Measurements from ENCODE around the gene TNF. TPM values are rescaled to one million over a fixed set of nuclear protein-coding genes. Genes with fewer than 3 reads are reported as not detected.

The TNF gene
- total and polyA plus RNA-seq, 2 of the 13 experiments (the other 11 are each of a cell fraction or from before 2014, with no cell fraction given), result not detected

GRCh38 chr6:31619805-31620585, 44.6 kb downstream of the TNF start (continued):
- peak; percentile 84; the same call in 1 of the 2 replicates for TF ChIP-seq ATF7-NPFF (CRISPR knock-in tag; IDR thresholded peaks at IDR 0.05; ENCODE audit: low read depth)
- TF ChIP-seq MIER2 (CRISPR knock-in tag; IDR thresholded peaks at IDR 0.05), result peak; percentile 12; the same call in 1 of the 2 replicates
- TF ChIP-seq ONECUT2 (CRISPR knock-in tag; IDR thresholded peaks at IDR 0.05), result peak; percentile 60; the same call in 1 of the 2 replicates
- TF ChIP-seq ZFP82 (CRISPR knock-in tag; IDR thresholded peaks at IDR 0.05; ENCODE audit: borderline replicate concordance), result no peak
- no peak for TF ChIP-seq ZNF556 (CRISPR knock-in tag; IDR thresholded peaks at IDR 0.05; ENCODE audit: borderline replicate concordance)
- TF ChIP-seq, protein P1, sequence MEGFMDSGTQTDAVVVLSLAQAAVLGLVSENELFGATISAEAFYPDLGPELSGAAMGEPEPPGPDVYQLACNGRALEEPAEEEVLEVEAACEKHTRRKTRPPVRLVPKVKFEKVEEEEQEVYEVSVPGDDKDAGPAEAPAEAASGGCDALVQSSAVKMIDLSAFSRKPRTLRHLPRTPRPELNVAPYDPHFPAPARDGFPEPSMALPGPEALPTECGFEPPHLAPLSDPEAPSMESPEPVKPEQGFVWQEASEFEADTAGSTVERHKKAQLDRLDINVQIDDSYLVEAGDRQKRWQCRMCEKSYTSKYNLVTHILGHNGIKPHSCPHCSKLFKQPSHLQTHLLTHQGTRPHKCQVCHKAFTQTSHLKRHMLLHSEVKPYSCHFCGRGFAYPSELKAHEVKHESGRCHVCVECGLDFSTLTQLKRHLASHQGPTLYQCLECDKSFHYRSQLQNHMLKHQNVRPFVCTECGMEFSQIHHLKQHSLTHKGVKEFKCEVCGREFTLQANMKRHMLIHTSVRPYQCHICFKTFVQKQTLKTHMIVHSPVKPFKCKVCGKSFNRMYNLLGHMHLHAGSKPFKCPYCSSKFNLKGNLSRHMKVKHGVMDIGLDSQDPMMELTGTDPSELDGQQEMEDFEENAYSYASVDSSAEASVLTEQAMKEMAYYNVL (CRISPR knock-in tag; IDR thresholded peaks at IDR 0.05; ENCODE audit: borderline replicate concordance), result no peak
- peak; percentile 70 for TF ChIP-seq TEAD3 (CRISPR knock-in tag; optimal IDR thresholded peaks at IDR 0.05; ENCODE audit: borderline replicate concordance)
- 0 out of 2 replicates have a peak, but pooled peaks have one; percentile 59 for TF ChIP-seq SAFB2 (CRISPR knock-in tag; IDR thresholded peaks at IDR 0.05; ENCODE audit: borderline replicate concordance, low read depth)
- TF ChIP-seq PHF8 (CRISPR knock-in tag; IDR thresholded peaks at IDR 0.05), result peak; percentile 65; the same call in 1 of the 2 replicates
- TF ChIP-seq ARNT (IDR thresholded peaks at IDR 0.05), result no peak
- peak; percentile 43; the same call in 1 of the 2 replicates for TF ChIP-seq ZFP90 (CRISPR knock-in tag; IDR thresholded peaks at IDR 0.05; ENCODE audit: borderline replicate concordance)
- TF ChIP-seq, protein P2, sequence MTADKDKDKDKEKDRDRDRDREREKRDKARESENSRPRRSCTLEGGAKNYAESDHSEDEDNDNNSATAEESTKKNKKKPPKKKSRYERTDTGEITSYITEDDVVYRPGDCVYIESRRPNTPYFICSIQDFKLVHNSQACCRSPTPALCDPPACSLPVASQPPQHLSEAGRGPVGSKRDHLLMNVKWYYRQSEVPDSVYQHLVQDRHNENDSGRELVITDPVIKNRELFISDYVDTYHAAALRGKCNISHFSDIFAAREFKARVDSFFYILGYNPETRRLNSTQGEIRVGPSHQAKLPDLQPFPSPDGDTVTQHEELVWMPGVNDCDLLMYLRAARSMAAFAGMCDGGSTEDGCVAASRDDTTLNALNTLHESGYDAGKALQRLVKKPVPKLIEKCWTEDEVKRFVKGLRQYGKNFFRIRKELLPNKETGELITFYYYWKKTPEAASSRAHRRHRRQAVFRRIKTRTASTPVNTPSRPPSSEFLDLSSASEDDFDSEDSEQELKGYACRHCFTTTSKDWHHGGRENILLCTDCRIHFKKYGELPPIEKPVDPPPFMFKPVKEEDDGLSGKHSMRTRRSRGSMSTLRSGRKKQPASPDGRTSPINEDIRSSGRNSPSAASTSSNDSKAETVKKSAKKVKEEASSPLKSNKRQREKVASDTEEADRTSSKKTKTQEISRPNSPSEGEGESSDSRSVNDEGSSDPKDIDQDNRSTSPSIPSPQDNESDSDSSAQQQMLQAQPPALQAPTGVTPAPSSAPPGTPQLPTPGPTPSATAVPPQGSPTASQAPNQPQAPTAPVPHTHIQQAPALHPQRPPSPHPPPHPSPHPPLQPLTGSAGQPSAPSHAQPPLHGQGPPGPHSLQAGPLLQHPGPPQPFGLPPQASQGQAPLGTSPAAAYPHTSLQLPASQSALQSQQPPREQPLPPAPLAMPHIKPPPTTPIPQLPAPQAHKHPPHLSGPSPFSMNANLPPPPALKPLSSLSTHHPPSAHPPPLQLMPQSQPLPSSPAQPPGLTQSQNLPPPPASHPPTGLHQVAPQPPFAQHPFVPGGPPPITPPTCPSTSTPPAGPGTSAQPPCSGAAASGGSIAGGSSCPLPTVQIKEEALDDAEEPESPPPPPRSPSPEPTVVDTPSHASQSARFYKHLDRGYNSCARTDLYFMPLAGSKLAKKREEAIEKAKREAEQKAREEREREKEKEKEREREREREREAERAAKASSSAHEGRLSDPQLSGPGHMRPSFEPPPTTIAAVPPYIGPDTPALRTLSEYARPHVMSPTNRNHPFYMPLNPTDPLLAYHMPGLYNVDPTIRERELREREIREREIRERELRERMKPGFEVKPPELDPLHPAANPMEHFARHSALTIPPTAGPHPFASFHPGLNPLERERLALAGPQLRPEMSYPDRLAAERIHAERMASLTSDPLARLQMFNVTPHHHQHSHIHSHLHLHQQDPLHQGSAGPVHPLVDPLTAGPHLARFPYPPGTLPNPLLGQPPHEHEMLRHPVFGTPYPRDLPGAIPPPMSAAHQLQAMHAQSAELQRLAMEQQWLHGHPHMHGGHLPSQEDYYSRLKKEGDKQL (CRISPR knock-in tag; IDR thresholded peaks at IDR 0.05; ENCODE audit: low read depth), result no peak
- TF ChIP-seq NFKB2 (CRISPR knock-in tag; IDR thresholded peaks at IDR 0.05; ENCODE audit: borderline replicate concordance), result peak; percentile 96
- no peak for TF ChIP-seq SRF (IDR thresholded peaks at IDR 0.05; ENCODE audit: low read depth, low read length)
- no peak for TF ChIP-seq PHF5A (CRISPR knock-in tag; IDR thresholded peaks at IDR 0.05; ENCODE audit: low read depth, unreplicated experiment)
- TF ChIP-seq, protein P3, sequence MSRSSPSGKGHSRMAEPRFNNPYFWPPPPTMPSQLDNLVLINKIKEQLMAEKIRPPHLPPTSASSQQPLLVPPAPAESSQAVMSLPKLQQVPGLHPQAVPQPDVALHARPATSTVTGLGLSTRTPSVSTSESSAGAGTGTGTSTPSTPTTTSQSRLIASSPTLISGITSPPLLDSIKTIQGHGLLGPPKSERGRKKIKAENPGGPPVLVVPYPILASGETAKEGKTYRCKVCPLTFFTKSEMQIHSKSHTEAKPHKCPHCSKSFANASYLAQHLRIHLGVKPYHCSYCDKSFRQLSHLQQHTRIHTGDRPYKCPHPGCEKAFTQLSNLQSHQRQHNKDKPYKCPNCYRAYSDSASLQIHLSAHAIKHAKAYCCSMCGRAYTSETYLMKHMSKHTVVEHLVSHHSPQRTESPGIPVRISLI (CRISPR knock-in tag; IDR thresholded peaks at IDR 0.05; ENCODE audit: borderline replicate concordance), result peak; percentile 97
- TF ChIP-seq, protein P4, sequence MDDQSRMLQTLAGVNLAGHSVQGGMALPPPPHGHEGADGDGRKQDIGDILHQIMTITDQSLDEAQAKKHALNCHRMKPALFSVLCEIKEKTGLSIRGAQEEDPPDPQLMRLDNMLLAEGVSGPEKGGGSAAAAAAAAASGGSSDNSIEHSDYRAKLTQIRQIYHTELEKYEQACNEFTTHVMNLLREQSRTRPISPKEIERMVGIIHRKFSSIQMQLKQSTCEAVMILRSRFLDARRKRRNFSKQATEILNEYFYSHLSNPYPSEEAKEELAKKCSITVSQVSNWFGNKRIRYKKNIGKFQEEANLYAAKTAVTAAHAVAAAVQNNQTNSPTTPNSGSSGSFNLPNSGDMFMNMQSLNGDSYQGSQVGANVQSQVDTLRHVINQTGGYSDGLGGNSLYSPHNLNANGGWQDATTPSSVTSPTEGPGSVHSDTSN (CRISPR knock-in tag; IDR thresholded peaks at IDR 0.05; ENCODE audit: borderline replicate concordance), result no peak
